Activated CD8-positive, alpha-beta T cell treated with anti-CD3 and anti-CD28 coated beads for 36 hours (primary cell): ENCODE data around the gene EIF2B4. TPM values are rescaled to one million over a fixed set of nuclear protein-coding genes. Genes with fewer than 3 reads are reported as not detected.
"Not testable (repeated sequence)": the region's sequence is repeated elsewhere in the genome, so short reads cannot be mapped to it uniquely, and the experiment has no call there.

ENCODE experiments used
- ATAC-seq: fragments of 200-7000 bp; cut with Tn5 transposase; one replicate; pipeline ENCODE4 v1.10.0; 2021; ENCODE audit warnings: mild to moderate bottlenecking, moderate library complexity
- CTCF ChIA-PET: fragments of 350-600 bp; sonication (Branson Sonifier 250); formaldehyde crosslinking; loops from one replicate; lab custom pipeline; 2021; ENCODE audit warnings: antibody characterized with exemption; lab: Charles Lee
- POLR2A ChIA-PET: fragments of 350-600 bp; sonication (Branson Sonifier 250); formaldehyde crosslinking; loops from one replicate; lab custom pipeline; 2021; ENCODE audit warnings: antibody characterized with exemption; lab: Charles Lee
- DNase-seq: peaks from one replicate; pipeline ENCODE4 v3.0.0-alpha.2; 2020
- H3K27ac Mint-ChIP-seq: one replicate; pipeline ENCODE4 v1.8.0; 2021; ENCODE audit warnings: mild to moderate bottlenecking, mixed read lengths
- H3K27me3 Mint-ChIP-seq: one replicate; pipeline ENCODE4 v1.8.0; 2021; ENCODE audit warnings: mixed read lengths
- H3K36me3 Mint-ChIP-seq: one replicate; pipeline ENCODE4 v1.8.0; 2021; ENCODE audit warnings: low read depth, mixed read lengths
- H3K4me1 Mint-ChIP-seq: one replicate; pipeline ENCODE4 v1.8.0; 2021; ENCODE audit warnings: low read depth, mixed read lengths
- H3K4me3 Mint-ChIP-seq: one replicate; pipeline ENCODE4 v1.8.0; 2021; ENCODE audit warnings: mild to moderate bottlenecking, moderate library complexity, mixed read lengths
- H3K9me3 Mint-ChIP-seq: one replicate; pipeline ENCODE4 v1.8.0; 2021; ENCODE audit warnings: mixed read lengths
- intact Hi-C: fragments of 100-400 bp; cut with micrococcal nuclease; formaldehyde crosslinking; loops from one replicate; pipeline ENCODE4 v1.10.0; 2022
- total RNA-seq, 2 experiments: library from RNA; stranded (reverse); gene quantifications; one replicate each; pipeline ENCODE4 v1.2.3, GENCODE V29; 2021
- TF ChIP-seq, protein P1 (sequence below): fragments of 200-600 bp; IDR thresholded peaks from one replicate; pipeline ENCODE4 v1.8.0; 2022; ENCODE audit warnings: antibody characterized with exemption, mild to moderate bottlenecking

EIF2B4 gene
- total RNA-seq, 2 experiments from 2014 or later = 29.2 to 30.4 TPM

DNA sequence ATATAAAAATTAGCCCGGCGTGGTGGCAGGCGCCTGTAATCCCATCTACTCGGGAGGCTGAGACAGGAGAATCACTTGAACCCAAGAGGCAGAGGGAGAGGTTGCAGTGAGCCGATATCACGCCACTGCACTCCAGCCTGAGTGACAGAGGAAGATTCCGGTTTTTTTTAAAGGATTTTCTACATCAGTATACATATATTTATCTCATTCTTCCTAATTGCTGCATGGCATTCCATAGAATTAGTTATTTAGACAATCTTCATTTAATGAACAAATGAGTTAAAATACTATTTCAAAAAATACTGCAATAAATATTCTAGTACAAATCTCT lies 15.6 kb downstream of the EIF2B4 start:
- no peak overlapping the region for H3K27ac Mint-ChIP-seq
- CTCF ChIA-PET = interaction anchor here (1.2 to 3.4 kb wide), 2 partner anchors 15 to 51 kb away, joined by 3 to 19 read pairs; no protein-coding TSS in a partner anchor
- peak overlapping the region; percentile 94 for H3K4me3 Mint-ChIP-seq
- ATAC-seq = no peak
- TF ChIP-seq, protein P1, sequence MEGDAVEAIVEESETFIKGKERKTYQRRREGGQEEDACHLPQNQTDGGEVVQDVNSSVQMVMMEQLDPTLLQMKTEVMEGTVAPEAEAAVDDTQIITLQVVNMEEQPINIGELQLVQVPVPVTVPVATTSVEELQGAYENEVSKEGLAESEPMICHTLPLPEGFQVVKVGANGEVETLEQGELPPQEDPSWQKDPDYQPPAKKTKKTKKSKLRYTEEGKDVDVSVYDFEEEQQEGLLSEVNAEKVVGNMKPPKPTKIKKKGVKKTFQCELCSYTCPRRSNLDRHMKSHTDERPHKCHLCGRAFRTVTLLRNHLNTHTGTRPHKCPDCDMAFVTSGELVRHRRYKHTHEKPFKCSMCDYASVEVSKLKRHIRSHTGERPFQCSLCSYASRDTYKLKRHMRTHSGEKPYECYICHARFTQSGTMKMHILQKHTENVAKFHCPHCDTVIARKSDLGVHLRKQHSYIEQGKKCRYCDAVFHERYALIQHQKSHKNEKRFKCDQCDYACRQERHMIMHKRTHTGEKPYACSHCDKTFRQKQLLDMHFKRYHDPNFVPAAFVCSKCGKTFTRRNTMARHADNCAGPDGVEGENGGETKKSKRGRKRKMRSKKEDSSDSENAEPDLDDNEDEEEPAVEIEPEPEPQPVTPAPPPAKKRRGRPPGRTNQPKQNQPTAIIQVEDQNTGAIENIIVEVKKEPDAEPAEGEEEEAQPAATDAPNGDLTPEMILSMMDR = no peak
- POLR2A ChIA-PET = interaction anchor here (0.7 kb wide), 1 partner anchor 303 kb away, joined by 3 read pairs; the partner anchor contains the start of gene AGBL5
- peaks cover 18% of the 10 kb centered on the region for H3K36me3 Mint-ChIP-seq
- DNase-seq = no peak
- peaks cover 57% of the 10 kb centered on the region for H3K4me1 Mint-ChIP-seq
- H3K9me3 Mint-ChIP-seq = no peaks in the 10 kb centered on the region
- no peaks in the 10 kb centered on the region for H3K27me3 Mint-ChIP-seq
- intact Hi-C loops = no loop called here

DNA sequence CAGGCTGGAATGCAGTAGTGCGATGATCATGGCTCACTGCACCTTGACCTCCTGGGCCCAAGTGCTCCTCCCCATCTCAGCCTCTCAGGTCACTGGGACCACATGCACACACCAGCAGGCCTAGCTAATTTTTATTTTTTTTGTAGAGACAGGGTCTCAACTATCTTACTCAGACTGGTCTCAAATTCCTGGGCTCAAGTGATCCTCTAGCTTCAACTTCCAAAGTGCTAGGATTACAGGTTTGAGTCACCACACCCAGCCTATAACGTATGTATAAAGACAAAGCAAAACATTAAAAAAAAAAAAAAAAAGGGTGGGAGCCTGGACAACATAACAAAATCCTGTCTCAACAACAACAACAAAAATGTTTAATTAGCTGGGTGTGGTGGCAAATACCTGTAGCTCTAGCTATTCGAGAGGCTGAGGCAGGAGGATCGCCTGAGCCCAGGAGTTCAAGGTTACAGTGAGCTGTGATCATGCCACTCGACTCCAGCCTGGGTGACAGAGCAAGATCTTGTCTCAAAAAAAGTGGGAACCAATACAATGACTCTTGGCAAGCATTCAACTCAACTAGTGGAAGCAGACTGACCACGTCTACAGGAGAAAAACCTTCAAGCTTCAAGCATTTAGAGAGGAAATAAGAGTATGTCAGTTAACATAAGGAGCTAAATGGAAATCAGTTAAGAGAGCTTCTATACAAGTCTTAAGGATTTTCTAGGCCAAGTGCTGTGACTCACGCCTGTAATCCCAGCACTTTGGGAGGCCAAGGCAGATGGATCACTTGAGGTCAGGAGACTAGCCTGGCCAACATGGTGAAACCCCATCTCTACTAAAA lies 16.2 kb downstream of the EIF2B4 start:
- CTCF ChIA-PET = interaction anchor here (1.2 to 3.4 kb wide), 2 partner anchors 16 to 51 kb away, joined by 3 to 19 read pairs; no protein-coding TSS in a partner anchor

DNA sequence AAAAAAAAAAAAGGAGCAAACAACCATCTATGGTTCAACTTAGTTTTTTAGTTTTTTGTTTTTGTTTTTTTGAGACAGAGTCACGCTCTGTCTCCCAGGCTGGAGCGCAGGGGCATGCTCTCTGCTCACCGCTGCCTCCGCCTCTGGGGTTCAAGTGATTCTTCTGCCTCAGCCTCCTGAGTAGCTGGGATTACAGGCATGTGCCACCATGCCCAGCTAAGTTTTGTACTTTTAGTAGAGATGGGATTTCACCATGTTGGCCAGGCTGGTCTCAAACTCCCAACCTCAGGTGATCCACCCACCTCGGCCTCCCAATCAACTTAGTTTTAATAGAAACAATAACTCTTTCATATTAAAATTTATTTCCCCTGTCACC lies 16.8 kb downstream of the EIF2B4 start:
- H3K9me3 Mint-ChIP-seq, H3K4me3 Mint-ChIP-seq, H3K27me3 Mint-ChIP-seq, intact Hi-C loops, ATAC-seq, DNase-seq: not testable (repeated sequence)
- ChIA-PET POLR2A (interaction anchor here (1.0 to 1.2 kb wide), 2 partner anchors 10 to 76 kb away, joined by 3 read pairs; partner anchors contain the start of gene NRBP1), CTCF (interaction anchor here (1.2 to 3.4 kb wide), 3 partner anchors 16 to 50 kb away, joined by 3 to 19 read pairs (median 12); partner anchors contain the start of genes EIF2B4 and SNX17)
- H3K36me3 Mint-ChIP-seq = peaks cover 16% of the 10 kb centered on the region
- H3K27ac Mint-ChIP-seq = peak overlapping the region; percentile 30
- H3K4me1 Mint-ChIP-seq = peaks cover 56% of the 10 kb centered on the region

More for the DNA sequence above, 16.2 kb downstream of the EIF2B4 start:
- TF ChIP-seq, protein P1 = no peak
- H3K27me3 Mint-ChIP-seq = no peaks in the 10 kb centered on the region
- peaks cover 59% of the 10 kb centered on the region for H3K4me1 Mint-ChIP-seq
- H3K4me3 Mint-ChIP-seq = peak overlapping the region; percentile 35
- ATAC-seq (no peak), DNase-seq (no peak)
- no peaks in the 10 kb centered on the region for H3K9me3 Mint-ChIP-seq
- POLR2A ChIA-PET = interaction anchor here (0.7 to 1.2 kb wide), 3 partner anchors 10 to 303 kb away, joined by 3 read pairs; partner anchors contain the start of genes AGBL5 and NRBP1
- peak overlapping the region; percentile 30 for H3K27ac Mint-ChIP-seq
- H3K36me3 Mint-ChIP-seq = peaks cover 20% of the 10 kb centered on the region
- intact Hi-C loops = no loop called here

DNA sequence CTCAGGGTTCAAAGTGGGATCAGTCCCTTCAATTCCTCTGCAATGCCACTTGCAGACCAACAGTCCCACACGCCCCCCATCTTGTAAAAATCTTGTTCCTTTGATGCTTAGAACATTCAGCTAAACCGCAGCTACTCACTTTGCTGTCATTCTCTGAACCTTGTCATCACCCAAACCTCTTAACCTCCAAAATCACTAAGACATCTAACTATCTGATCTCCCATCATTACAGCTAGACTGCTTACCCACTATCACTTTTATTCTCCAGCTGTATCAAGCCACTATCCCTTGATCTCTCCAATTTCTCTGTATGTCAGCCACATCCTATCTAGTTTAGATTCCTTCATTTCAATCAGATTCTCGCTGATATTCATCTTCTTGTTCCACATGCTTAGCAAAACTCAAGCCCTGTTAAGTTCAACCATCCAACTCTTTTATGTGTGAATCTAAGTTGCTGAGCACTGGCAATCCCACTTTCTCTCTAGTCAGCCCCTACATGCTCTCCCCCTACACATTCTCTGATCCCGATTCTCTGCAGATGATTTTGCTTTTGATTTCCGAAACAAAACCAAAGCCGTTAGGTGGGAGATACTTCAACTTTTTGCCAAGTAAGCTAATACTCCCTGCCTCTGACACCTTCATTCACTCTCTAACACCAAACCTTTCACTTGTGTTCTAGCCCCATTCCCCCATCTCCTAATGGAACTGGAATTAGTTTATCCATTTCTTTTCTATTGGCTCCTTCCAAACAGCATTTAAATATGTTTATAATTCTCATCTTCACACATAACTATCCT lies 18.1 kb downstream of the EIF2B4 start:
- H3K9me3 Mint-ChIP-seq = no peaks in the 10 kb centered on the region
- ChIA-PET CTCF (interaction anchor here (1.4 to 3.4 kb wide), 3 partner anchors 11 to 49 kb away, joined by 3 to 19 read pairs (median 12); partner anchors contain the start of genes EIF2B4 and SNX17), POLR2A (interaction anchor here (0.9 to 3.1 kb wide), 6 partner anchors 11 to 277 kb away, joined by 3 to 24 read pairs (median 4); partner anchors contain the start of genes CCDC121, EIF2B4, GPN1 and PPM1G)
- H3K27me3 Mint-ChIP-seq = no peaks in the 10 kb centered on the region
- peaks cover 57% of the 10 kb centered on the region for H3K4me1 Mint-ChIP-seq
- peaks cover 13% of the 10 kb centered on the region for H3K36me3 Mint-ChIP-seq
- TF ChIP-seq, protein P1 = no peak
- peak overlapping the region; percentile 1 for H3K4me3 Mint-ChIP-seq
- H3K27ac Mint-ChIP-seq = peak overlapping the region; percentile 17
- DNase-seq (peak; percentile 45), ATAC-seq (peak; percentile 22)
- intact Hi-C loops = no loop called here

DNA sequence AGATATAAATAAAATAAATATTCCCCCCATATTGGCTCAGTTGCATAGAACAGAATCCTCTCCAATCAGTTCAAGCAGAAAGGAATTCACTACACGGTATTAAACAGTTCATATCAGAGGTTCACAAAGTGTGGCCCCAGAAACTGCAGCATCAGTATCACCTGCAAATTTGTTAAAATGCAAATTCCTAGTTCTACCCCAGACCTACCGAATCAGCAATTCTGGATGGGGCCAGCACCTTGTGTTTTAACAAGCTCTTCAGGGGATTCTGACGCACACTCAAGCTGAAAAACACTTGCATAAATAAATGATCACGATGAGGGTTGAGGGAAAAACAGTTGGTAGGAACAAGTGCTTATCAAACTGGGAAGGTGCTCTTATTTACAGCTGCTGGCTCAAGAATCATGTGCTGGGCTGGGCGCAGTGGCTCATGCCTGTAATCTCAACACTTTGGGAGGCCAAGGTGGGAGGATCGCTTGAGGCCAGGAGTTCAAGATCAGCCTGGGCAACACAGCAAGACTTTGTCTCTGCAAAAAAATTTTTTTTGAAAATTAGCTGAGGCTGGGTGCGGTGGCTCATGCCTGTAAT lies 19.9 kb downstream of the EIF2B4 start:
- peaks cover 58% of the 10 kb centered on the region for H3K4me1 Mint-ChIP-seq
- ATAC-seq = no peak

More for the DNA sequence above, 19.9 kb downstream of the EIF2B4 start:
- Mint-ChIP-seq H3K4me3 (no peak overlapping the region), H3K36me3 (peaks cover 12% of the 10 kb centered on the region), H3K27ac (no peak overlapping the region), H3K9me3 (no peaks in the 10 kb centered on the region), H3K27me3 (no peaks in the 10 kb centered on the region)
- TF ChIP-seq, protein P1 = no peak
- ChIA-PET POLR2A (interaction anchor here (1.0 to 3.1 kb wide), 3 partner anchors 10 to 30 kb away, joined by 3 to 24 read pairs (median 4); partner anchors contain the start of genes EIF2B4 and SNX17), CTCF (no interaction called here)
- intact Hi-C loops = no loop called here
- DNase-seq = no peak
